Mucosa of descending colon (tissue), 3 donors: ENCODE measurements around the gene GPATCH3. TPM values are rescaled to one million over a fixed set of nuclear protein-coding genes. Genes with fewer than 3 reads are reported as not detected.
A peak's percentile ranks its signal among the peaks of the same experiment; 100 is the strongest.

Source experiments
- ATAC-seq: fragments of 200-7000 bp; cut with Tn5 transposase; one replicate; pipeline ENCODE4 v1.9.1; 2020; ENCODE audit warnings: mild to moderate bottlenecking, moderate library complexity
- DNase-seq, 3 donors: peaks; one replicate each; pipeline ENCODE4 v3.0.0-alpha.2; 2020
- H3K36me3 ChIP-seq: fragments of 200-600 bp; one replicate; pipeline ENCODE4 v1.8.0; 2021; ENCODE audit warnings: low read depth, mild to moderate bottlenecking
- H3K4me1 ChIP-seq: fragments of 200-600 bp; one replicate; pipeline ENCODE4 v1.8.0; 2021; ENCODE audit warnings: low read depth, mild to moderate bottlenecking
- H3K4me3 ChIP-seq: fragments of 200-600 bp; one replicate; pipeline ENCODE4 v1.8.0; 2021; ENCODE audit warnings: mild to moderate bottlenecking
- H3K9me3 ChIP-seq: fragments of 200-600 bp; one replicate; pipeline ENCODE4 v1.8.0; 2021; ENCODE audit warnings: mild to moderate bottlenecking
- intact Hi-C, 2 donors: fragments of 100-400 bp; cut with DNase I in 1 of 2; cut with micrococcal nuclease in 1 of 2; formaldehyde crosslinking; loops; one replicate each; pipeline versions ENCODE4 v1.11.0 to v1.11.1; 2022; cut with DNase I, micrococcal nuclease
- total RNA-seq, 3 donors: library from RNA; stranded (reverse); fragmentation: NEBNext Ultra II Directional in 2 of 3; extraction: Animal tissue kit (Norgen Biotek cat#: 25700) in 2 of 3; gene quantifications; one replicate each; pipeline versions ENCODE4 v1.2.1 to v1.2.4, GENCODE V29; 2021 to 2023
- TF ChIP-seq, protein P1 (sequence below): fragments of 200-600 bp; IDR thresholded peaks from one replicate; pipeline ENCODE4 v1.8.0; 2022; ENCODE audit warnings: antibody characterized with exemption, mild to moderate bottlenecking
- donor health status: DM: no; HTN: no; CAD: no; lungs with moderate emphysema.
- donor health status: DM: no; HTN: no; CAD: no.
- donor health status: DM: no; HTN: yes; CAD: no.

Gene GPATCH3
- total RNA-seq, 3 donors from 2014 or later, result 14.0 to 17.5 (median 14.5) TPM

DNA sequence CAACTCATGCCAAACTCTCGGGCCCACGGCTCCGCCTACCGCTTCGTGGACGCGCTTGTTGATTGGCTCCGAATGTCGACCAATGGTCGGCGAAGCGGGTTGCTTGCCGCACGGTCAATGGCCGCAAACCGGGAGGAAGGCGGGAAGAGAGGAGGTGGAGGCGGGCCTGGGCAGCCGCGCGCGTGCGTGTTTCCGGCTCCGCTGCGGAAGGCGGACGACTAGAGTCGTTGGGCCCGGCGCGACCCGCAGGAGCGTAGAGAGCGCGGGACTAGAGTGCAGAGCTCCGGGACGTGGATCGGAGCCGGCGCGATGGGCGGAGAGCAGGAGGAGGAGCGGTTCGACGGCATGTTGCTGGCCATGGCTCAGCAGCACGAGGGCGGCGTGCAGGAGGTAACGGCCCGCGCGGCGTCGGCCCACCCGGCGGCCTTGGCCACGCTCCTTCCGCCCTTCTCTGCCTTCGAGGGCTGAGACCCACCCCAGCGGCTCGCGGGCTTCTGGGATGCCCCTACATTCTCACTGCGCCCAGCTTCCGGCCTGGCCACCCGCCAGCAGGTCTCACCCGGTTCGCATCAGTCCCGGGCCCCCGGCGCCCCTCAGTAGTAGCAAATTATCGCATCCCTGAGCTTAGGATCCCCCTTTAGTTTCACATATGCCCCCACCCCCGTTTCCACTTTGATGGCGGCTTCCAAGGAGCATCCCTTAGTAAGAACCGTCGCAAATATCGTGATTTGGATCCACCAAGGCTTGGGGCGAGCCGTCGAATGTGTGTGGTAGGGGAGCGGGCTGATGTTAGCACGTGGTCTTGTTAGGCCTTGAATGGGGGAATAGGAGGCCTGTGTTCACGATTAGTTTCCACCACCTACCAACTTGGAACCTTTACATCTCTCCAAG lies 21.5 kb upstream of the GPATCH3 start, which contains the start of gene NUDC:
TSS of gene NUDC (plus strand) at position 204 of the 891 bp plus-strand sequence. CDS start at position 310, 106 bp downstream.
- Histone ChIP-seq H3K36me3 (no peaks in the 10 kb centered on the region), H3K4me3 (peak within 1 kb of the TSS; percentile 85), H3K4me1 (peaks cover 11% of the 10 kb centered on the region), H3K9me3 (no peaks in the 10 kb centered on the region)
- TF ChIP-seq, protein P1, sequence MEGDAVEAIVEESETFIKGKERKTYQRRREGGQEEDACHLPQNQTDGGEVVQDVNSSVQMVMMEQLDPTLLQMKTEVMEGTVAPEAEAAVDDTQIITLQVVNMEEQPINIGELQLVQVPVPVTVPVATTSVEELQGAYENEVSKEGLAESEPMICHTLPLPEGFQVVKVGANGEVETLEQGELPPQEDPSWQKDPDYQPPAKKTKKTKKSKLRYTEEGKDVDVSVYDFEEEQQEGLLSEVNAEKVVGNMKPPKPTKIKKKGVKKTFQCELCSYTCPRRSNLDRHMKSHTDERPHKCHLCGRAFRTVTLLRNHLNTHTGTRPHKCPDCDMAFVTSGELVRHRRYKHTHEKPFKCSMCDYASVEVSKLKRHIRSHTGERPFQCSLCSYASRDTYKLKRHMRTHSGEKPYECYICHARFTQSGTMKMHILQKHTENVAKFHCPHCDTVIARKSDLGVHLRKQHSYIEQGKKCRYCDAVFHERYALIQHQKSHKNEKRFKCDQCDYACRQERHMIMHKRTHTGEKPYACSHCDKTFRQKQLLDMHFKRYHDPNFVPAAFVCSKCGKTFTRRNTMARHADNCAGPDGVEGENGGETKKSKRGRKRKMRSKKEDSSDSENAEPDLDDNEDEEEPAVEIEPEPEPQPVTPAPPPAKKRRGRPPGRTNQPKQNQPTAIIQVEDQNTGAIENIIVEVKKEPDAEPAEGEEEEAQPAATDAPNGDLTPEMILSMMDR, result no peak
- intact Hi-C loops, result no loop called here
- peak; percentile 97 to 98 (median 98) for DNase-seq
- ATAC-seq, result peak; percentile 99

DNA sequence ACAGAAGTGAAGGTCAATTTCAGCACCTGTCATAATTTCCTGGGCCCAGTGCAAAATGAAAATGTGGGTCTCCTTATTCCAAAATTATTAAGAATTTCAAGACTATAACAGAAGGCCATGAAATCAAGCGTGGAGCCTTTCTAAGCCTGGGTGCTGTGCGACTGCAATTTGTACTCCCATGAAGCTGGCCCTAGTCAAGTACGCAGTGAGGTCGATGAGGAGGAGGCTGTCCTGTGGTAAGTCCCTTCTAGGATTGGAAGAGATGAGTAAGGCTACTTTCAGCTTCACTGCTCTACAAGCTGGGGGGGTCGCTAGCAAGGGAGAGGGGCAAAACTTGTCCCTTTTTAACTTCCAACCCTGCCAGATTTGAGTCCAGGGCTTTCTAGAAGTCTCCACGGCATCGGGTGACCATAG lies 20.9 kb upstream of the GPATCH3 start:
- intact Hi-C loops, result no loop called here
- peak overlapping the region; percentile 85 for H3K4me3 ChIP-seq
- H3K9me3 ChIP-seq, result no peaks in the 10 kb centered on the region
- TF ChIP-seq, protein P1, result no peak
- ATAC-seq, result peak; percentile 26
- DNase-seq, result no peak
- H3K36me3 ChIP-seq, result no peaks in the 10 kb centered on the region
- peaks cover 11% of the 10 kb centered on the region for H3K4me1 ChIP-seq

DNA sequence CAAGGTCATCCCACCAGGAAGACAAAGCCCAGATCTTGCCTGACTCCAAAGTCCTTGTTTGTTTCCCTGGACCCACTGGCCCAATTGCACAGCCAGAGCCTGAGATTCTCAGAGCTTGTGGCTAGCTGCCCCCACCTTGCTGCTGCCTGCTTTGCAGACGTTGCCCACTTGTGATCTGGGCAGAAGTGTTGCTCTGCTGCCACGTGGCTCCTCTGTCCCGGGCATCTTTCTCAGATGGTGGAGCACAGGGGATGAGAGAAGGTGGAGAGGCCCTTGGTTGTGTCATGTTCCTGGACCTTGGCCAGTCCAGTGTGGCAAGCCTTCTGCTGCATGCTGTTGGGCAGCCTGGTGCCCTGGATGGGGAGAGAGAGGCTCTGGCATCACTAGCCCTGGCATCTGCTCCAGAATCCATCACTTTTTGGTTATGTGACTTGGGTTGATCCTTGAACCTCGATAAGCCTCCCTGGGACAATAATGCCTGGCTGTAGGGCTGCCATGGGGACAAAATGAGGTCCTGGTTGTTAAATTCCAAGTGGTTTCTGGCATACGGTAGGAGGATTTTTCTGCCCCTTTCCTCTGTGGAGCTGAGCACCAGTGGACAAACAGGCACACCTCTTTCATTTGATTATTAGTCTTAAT lies 15.1 kb upstream of the GPATCH3 start:
- Histone ChIP-seq H3K4me3 (no peak overlapping the region), H3K9me3 (no peaks in the 10 kb centered on the region), H3K36me3 (no peaks in the 10 kb centered on the region), H3K4me1 (peaks cover 28% of the 10 kb centered on the region)
- ATAC-seq (no peak), DNase-seq (peak in 1 of 3 donors; percentile 48)
- intact Hi-C loops, result no loop called here
- TF ChIP-seq, protein P1, result no peak

DNA sequence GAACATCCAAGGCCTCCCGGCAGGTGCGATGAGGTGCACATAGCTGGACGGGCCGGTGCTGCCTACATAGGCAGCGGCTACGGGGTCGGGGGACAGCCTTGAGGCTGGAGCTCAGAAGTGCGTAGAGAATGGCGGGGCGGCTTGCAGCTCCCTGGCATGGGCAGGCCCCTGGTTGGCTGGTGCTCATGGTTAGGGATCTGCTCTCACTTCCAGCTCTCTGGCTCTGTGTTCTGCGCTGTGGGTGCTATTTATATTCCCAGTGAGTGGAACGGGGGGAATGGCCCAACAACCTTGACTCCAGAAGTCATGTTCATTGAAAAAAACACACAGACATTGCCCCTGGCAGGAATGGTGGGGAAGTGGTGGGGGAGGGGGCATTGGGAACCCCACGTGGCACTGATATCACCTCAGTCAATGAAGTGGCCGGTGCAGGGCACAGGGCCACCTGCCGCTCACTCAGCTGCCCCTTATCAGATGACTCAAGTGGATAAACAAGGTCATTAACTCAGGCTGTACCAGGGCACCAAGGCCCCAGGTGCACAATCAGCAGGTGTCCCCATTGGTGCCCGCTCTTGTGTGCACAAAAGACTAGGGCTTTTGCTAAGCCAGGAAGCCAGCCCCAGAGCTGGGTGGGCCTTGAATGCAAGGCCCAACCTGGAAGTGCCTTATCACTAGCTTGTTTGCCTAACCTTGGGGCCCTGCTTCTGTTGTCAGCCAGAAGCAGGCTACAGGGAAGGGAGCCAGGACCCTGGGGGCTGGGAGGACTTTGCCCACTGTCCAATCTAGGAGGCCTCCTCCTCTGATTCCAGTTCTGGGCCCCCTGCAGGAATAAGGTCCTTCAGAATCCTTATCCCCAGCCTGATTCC lies 13.7 kb upstream of the GPATCH3 start, which contains the start of gene NR0B2:
TSS of gene NR0B2 (minus strand) at position 222 of the 866 bp plus-strand sequence. CDS start at position 187, 35 bp downstream.
- ATAC-seq, result peak; percentile 91
- TF ChIP-seq, protein P1, result no peak
- no peak within 1 kb of the TSS for H3K4me3 ChIP-seq
- peak; percentile 81 to 91 (median 83) for DNase-seq
- intact Hi-C loops, result no loop called here
- no peaks in the 10 kb centered on the region for H3K9me3 ChIP-seq
- peaks cover 28% of the 10 kb centered on the region for H3K4me1 ChIP-seq
- H3K36me3 ChIP-seq, result no peaks in the 10 kb centered on the region

DNA sequence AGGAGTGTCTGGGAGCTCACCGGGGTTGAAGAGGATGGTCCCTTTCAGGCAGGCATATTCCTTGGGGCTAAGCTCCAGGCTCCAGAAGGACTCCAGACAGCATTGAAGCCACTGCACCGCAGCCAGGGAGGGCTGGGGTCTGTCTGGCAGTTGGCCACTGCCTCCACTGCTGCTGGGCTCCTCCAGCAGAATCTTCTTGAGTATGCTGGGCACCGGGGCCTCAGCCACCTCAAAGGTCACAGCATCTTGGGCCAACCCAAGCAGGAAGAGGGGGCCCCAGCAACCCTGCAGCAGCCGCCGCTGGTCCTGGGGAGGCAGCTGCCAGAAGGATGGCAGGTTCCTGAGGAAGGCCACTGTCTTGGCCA lies 13.1 kb upstream of the GPATCH3 start:
- peak in 1 of 3 donors; percentile 60 for DNase-seq
- no peak overlapping the region for H3K4me3 ChIP-seq
- peak; percentile 14 for ATAC-seq

More for the DNA sequence above, 13.1 kb upstream of the GPATCH3 start:
- Histone ChIP-seq H3K36me3 (no peaks in the 10 kb centered on the region), H3K4me1 (peaks cover 28% of the 10 kb centered on the region), H3K9me3 (no peaks in the 10 kb centered on the region)
- intact Hi-C loops, result no loop called here
- TF ChIP-seq, protein P1, result no peak
